IMR-90 (cell line): ENCODE measurements around the gene UNC5B. TPM values are rescaled to one million over a fixed set of nuclear protein-coding genes. Genes with fewer than 3 reads are reported as not detected.

Experiments used
- ATAC-seq: fragments of 200-7000 bp; cut with Tn5 transposase; 2 replicates; pipeline ENCODE4 v1.9.1; 2020; ENCODE audit warnings: low read depth, mild to moderate bottlenecking, moderate library complexity
- BruUV-seq: library from RNA; stranded (reverse); fragments of 400-500 nt; replicated peaks from 2 replicates; lab custom pipeline; 2021; lab: Mats Ljungman, UMichigan
- CTCF ChIA-PET: fragments of 300-600 bp; formaldehyde crosslinking; extraction: SDS; loops from one replicate; lab custom pipeline; 2021; ENCODE audit warnings: antibody characterized with exemption; lab: Yijun Ruan, JAX
- POLR2A ChIA-PET: fragments of 300-600 bp; sonication (Branson Sonifier 250); formaldehyde crosslinking; loops from one replicate; lab custom pipeline; 2022; ENCODE audit warnings: antibody characterized with exemption; ENCODE audit not compliant: unreplicated experiment; lab: Charles Lee
- DNase-seq: peaks from one replicate; pipeline ENCODE4 v3.0.0; 2013
- H2AFZ ChIP-seq: replicated peaks from 2 replicates; pipeline ENCODE3; 2013; ENCODE audit warnings: low read length, mild to moderate bottlenecking; ENCODE audit not compliant: poor library complexity
- H2AK5ac ChIP-seq: 2 replicates; pipeline ENCODE4 v1.6.1; 2013; ENCODE audit warnings: low read depth, low read length, inconsistent platforms
- H2AK9ac ChIP-seq: replicated peaks from 2 replicates; pipeline ENCODE3; 2013; ENCODE audit warnings: mild to moderate bottlenecking, low read depth, low read length, moderate library complexity; ENCODE audit not compliant: poor library complexity
- H2BK120ac ChIP-seq: 2 replicates; pipeline ENCODE4 v1.6.1; 2013; ENCODE audit warnings: low read depth, low read length, inconsistent platforms
- H2BK15ac ChIP-seq: 3 replicates; pipeline ENCODE4 v1.6.1; 2013; ENCODE audit warnings: low read depth, low read length, inconsistent platforms
- H2BK20ac ChIP-seq: 2 replicates; pipeline ENCODE4 v1.6.1; 2013; ENCODE audit warnings: low read depth, mild to moderate bottlenecking, inconsistent platforms, low read length, moderate library complexity
- H2BK5ac ChIP-seq: 2 replicates; pipeline ENCODE4 v1.6.1; 2013; ENCODE audit warnings: mild to moderate bottlenecking, low read depth, low read length, inconsistent platforms; ENCODE audit not compliant: poor library complexity, severe bottlenecking
- H3K14ac ChIP-seq: replicated peaks from 2 replicates; pipeline ENCODE4 v1.6.1; 2013; ENCODE audit warnings: low read depth, low read length, inconsistent platforms
- H3K18ac ChIP-seq: 2 replicates; pipeline ENCODE4 v1.6.1; 2013; ENCODE audit warnings: low read depth, low read length, control low read depth
- H3K23ac ChIP-seq: 2 replicates; pipeline ENCODE4 v1.6.1; 2013; ENCODE audit warnings: low read depth, low read length, inconsistent platforms
- H3K27ac ChIP-seq: 2 replicates; pipeline ENCODE4 v1.5.1; 2013; ENCODE audit warnings: mild to moderate bottlenecking, control low read depth, low read length; ENCODE audit not compliant: insufficient read depth
- H3K27me3 ChIP-seq: 2 replicates; pipeline ENCODE4 v1.6.1; 2013; ENCODE audit warnings: low read length; ENCODE audit not compliant: control insufficient read depth, insufficient read depth
- H3K36me3 ChIP-seq: 2 replicates; pipeline ENCODE4 v1.6.1; 2013; ENCODE audit warnings: low read length, mixed read lengths; ENCODE audit not compliant: control insufficient read depth, insufficient read depth
- H3K4ac ChIP-seq: 2 replicates; pipeline ENCODE4 v1.6.1; 2013; ENCODE audit warnings: low read depth, low read length, inconsistent platforms
- H3K4me1 ChIP-seq: 2 replicates; pipeline ENCODE4 v1.6.1; 2013; ENCODE audit warnings: low read length, mixed read lengths; ENCODE audit not compliant: control insufficient read depth, insufficient read depth
- H3K4me2 ChIP-seq: 2 replicates; pipeline ENCODE4 v1.6.1; 2013; ENCODE audit warnings: low read depth, mild to moderate bottlenecking, control low read depth, low read length, moderate library complexity
- H3K4me3 ChIP-seq: 2 replicates; pipeline ENCODE4 v1.5.1; 2013; ENCODE audit warnings: low read depth, mild to moderate bottlenecking, control low read depth, low read length, moderate library complexity; ENCODE audit not compliant: insufficient read depth
- H3K56ac ChIP-seq: 2 replicates; pipeline ENCODE4 v1.6.1; 2013; ENCODE audit warnings: low read length, inconsistent platforms; ENCODE audit not compliant: insufficient read depth; ENCODE audit errors: extremely low read depth
- H3K79me1 ChIP-seq, 2 experiments: 2 replicates each; pipeline ENCODE4 v1.6.1; 2013; ENCODE audit warnings: low read length in 2 of 2, inconsistent platforms in 1 of 2, low read depth in 1 of 2
- H3K9ac ChIP-seq: 2 replicates; pipeline ENCODE4 v1.6.1; 2013; ENCODE audit warnings: low read depth, low read length, control low read depth
- H3K9me1 ChIP-seq: 2 replicates; pipeline ENCODE4 v1.6.1; 2013; ENCODE audit warnings: low read length, inconsistent platforms; ENCODE audit not compliant: insufficient read depth
- H3K9me3 ChIP-seq: 2 replicates; pipeline ENCODE4 v1.6.1; 2013; ENCODE audit warnings: low read length; ENCODE audit not compliant: control insufficient read depth, insufficient read depth
- H4K20me1 ChIP-seq: 2 replicates; pipeline ENCODE4 v1.6.1; 2013; ENCODE audit warnings: low read length, inconsistent platforms; ENCODE audit not compliant: insufficient read depth
- H4K5ac ChIP-seq: 2 replicates; pipeline ENCODE4 v1.6.1; 2013; ENCODE audit warnings: mild to moderate bottlenecking, low read depth, low read length, control low read depth
- H4K8ac ChIP-seq, 2 experiments: 2 replicates each; pipeline ENCODE4 v1.6.1; 2013; ENCODE audit warnings: low read depth in 2 of 2, low read length in 2 of 2, control low read depth in 1 of 2, inconsistent platforms in 1 of 2
- H4K91ac ChIP-seq: 2 replicates; pipeline ENCODE4 v1.6.1; 2013; ENCODE audit warnings: low read depth, low read length, inconsistent platforms; ENCODE audit not compliant: insufficient read depth
- BHLHE40 ChIP-seq: fragments of 150-350 bp; IDR thresholded peaks from 2 replicates; pipeline ENCODE4 v1.6.1; 2016; ENCODE audit warnings: mild to moderate bottlenecking, low read depth, low read length
- CEBPB ChIP-seq: IDR thresholded peaks from 2 replicates; pipeline ENCODE4 v1.6.1; 2012; ENCODE audit warnings: low read depth, low read length, improper control_type of control experiment
- CHD1 ChIP-seq: IDR thresholded peaks from 2 replicates; pipeline ENCODE4 v1.6.1; 2012; ENCODE audit warnings: low read depth, low read length, improper control_type of control experiment
- ELK1 ChIP-seq: fragments of 150-350 bp; IDR thresholded peaks from 2 replicates; pipeline ENCODE4 v1.6.1; 2016; ENCODE audit warnings: low read depth, mild to moderate bottlenecking, low read length, moderate library complexity, borderline replicate concordance
- FOS ChIP-seq: fragments of 150-350 bp; IDR thresholded peaks from 2 replicates; pipeline ENCODE4 v1.6.1; 2016; ENCODE audit warnings: low read depth, low read length
- MXI1 ChIP-seq: IDR thresholded peaks from 2 replicates; pipeline ENCODE4 v1.6.1; 2012; ENCODE audit warnings: low read depth, mild to moderate bottlenecking, low read length, moderate library complexity, borderline replicate concordance
- POLR2A ChIP-seq: IDR thresholded peaks from 2 replicates; pipeline ENCODE4 v1.6.1; 2012; ENCODE audit warnings: mild to moderate bottlenecking, low read depth, low read length
- RAD21 ChIP-seq: IDR thresholded peaks from 2 replicates; pipeline ENCODE4 v1.6.1; 2012; ENCODE audit warnings: low read length, improper control_type of control experiment
- RCOR1 ChIP-seq: IDR thresholded peaks from 2 replicates; pipeline ENCODE4 v1.6.1; 2012; ENCODE audit warnings: mild to moderate bottlenecking, low read length, improper control_type of control experiment; ENCODE audit not compliant: insufficient replicate concordance
- RFX5 ChIP-seq: IDR thresholded peaks from 2 replicates; pipeline ENCODE4 v1.8.0; 2012; ENCODE audit warnings: low read depth, mild to moderate bottlenecking, low read length, moderate library complexity
- SMC3 ChIP-seq: fragments of 150-350 bp; IDR thresholded peaks from 2 replicates; pipeline ENCODE4 v1.6.1; 2016; ENCODE audit warnings: low read depth, mild to moderate bottlenecking, antibody characterized with exemption, low read length, moderate library complexity
- WGBS, 2 experiments: methylation state at CpG; one replicate each; pipeline versions ENCODE4 v1.1.5 to v1.1.7; 2013; ENCODE audit warnings: missing lambda C conversion rate in 2 of 2; ENCODE audit not compliant: insufficient read length in 1 of 2; ENCODE audit errors: extremely low coverage in 2 of 2; 5-methylcytosine and 5-hydroxymethylcytosine counted together
- dilution Hi-C: fragments of 300-500 bp; cut with HindIII; formaldehyde crosslinking; loops from one replicate; pipeline ENCODE4 v1.14.3; 2018; ENCODE audit warnings: low sequenced_read_pairs; ENCODE audit not compliant: unreplicated experiment
- in situ Hi-C: fragments of 300-500 bp; cut with MboI; formaldehyde crosslinking; loops from 3 replicates; pipeline ENCODE4 v1.14.3; 2019; ENCODE audit warnings: low sequenced_read_pairs, inconsistent platforms, mixed read lengths
- intact Hi-C: fragments of 100-400 bp; cut with micrococcal nuclease; formaldehyde crosslinking; loops from 2 replicates; pipeline ENCODE4 v1.10.0; 2022
- polyA plus RNA-seq, 3 experiments: library from polyadenylated mRNA; depleted of rRNA; stranded (reverse); fragments of >200 nt; gene quantifications; 2 replicates each; pipeline ENCODE4 v1.2.3, GENCODE V29; 2012; ENCODE audit warnings: low replicate concordance in 1 of 3
- total RNA-seq: library from RNA; depleted of rRNA; stranded (reverse); fragments of >200 nt; gene quantifications from 2 replicates; pipeline ENCODE4 v1.2.3, GENCODE V29; 2012

Gene UNC5B
- total and polyA plus RNA-seq, 2 of the 4 experiments (the other 2 are of a cell fraction): 1.6 to 4.2 TPM

- CTCF ChIA-PET: no interaction called here
- H4K5ac ChIP-seq: no peak overlapping the region
These were observed 79.1 kb downstream of the UNC5B start for GRCh38 chr10:71291528-71291900.

More at GRCh38 chr10:71291528-71291900, 79.1 kb downstream of the UNC5B start:
- in situ Hi-C loops (no loop called here), intact Hi-C loops (no loop called here), dilution Hi-C loops (no loop called here)
- no TSS peak for BruUV-seq
- WGBS, 2 experiments: 98% methylated on average over 9 of the region's 13 CpGs; no CpG with 5 or more reads in 1 of the 2 experiments
- Histone ChIP-seq H4K91ac (no peak overlapping the region), H2BK120ac (no peak overlapping the region), H3K4ac (no peak overlapping the region), H4K8ac (no peak overlapping the region), H2AFZ (no peak overlapping the region), H2AK5ac (no peak overlapping the region), H3K4me2 (no peak overlapping the region), H3K9me3 (no peaks in the 10 kb centered on the region), H3K4me1 (no peaks in the 10 kb centered on the region; the same call in 1 of the 2 replicates), H3K4me3 (no peak overlapping the region), H3K9me1 (no peaks in the 10 kb centered on the region), H2BK20ac (no peak overlapping the region), H3K18ac (no peak overlapping the region), H4K20me1 (no peaks in the 10 kb centered on the region), H3K36me3 (peaks cover 9% of the 10 kb centered on the region; the same call in 1 of the 2 replicates), H3K27me3 (no peaks in the 10 kb centered on the region), H3K9ac (no peak overlapping the region), H2BK5ac (no peak overlapping the region), H3K23ac (no peak overlapping the region), H2BK15ac (no peak overlapping the region), H3K14ac (no peak overlapping the region), H3K56ac (no peak overlapping the region), H3K79me1 (no peaks in the 10 kb centered on the region), H3K27ac (no peak overlapping the region), H2AK9ac (no peak overlapping the region)
- TF ChIP-seq BHLHE40: no peak
- no peak for TF ChIP-seq POLR2A
- no peak for TF ChIP-seq RFX5
- TF ChIP-seq RAD21: no peak
- no peak for TF ChIP-seq RCOR1
- TF ChIP-seq CHD1: no peak
- no peak for TF ChIP-seq SMC3
- no peak for TF ChIP-seq FOS
- no peak for TF ChIP-seq CEBPB
- TF ChIP-seq MXI1: no peak
- no peak for TF ChIP-seq ELK1
- no peak for ATAC-seq
- POLR2A ChIA-PET: no interaction called here
- no peak for DNase-seq
